ENCODE data around the gene RAP1GAP2. TPM values are rescaled to one million over a fixed set of nuclear protein-coding genes. Genes with fewer than 3 reads are reported as not detected.

The RAP1GAP2 gene
- total and polyA plus RNA-seq, 2 of the 8 experiments (the other 6 are each of a cell fraction or from before 2014, with no cell fraction given) = 24.0 to 63.8 TPM

DNA sequence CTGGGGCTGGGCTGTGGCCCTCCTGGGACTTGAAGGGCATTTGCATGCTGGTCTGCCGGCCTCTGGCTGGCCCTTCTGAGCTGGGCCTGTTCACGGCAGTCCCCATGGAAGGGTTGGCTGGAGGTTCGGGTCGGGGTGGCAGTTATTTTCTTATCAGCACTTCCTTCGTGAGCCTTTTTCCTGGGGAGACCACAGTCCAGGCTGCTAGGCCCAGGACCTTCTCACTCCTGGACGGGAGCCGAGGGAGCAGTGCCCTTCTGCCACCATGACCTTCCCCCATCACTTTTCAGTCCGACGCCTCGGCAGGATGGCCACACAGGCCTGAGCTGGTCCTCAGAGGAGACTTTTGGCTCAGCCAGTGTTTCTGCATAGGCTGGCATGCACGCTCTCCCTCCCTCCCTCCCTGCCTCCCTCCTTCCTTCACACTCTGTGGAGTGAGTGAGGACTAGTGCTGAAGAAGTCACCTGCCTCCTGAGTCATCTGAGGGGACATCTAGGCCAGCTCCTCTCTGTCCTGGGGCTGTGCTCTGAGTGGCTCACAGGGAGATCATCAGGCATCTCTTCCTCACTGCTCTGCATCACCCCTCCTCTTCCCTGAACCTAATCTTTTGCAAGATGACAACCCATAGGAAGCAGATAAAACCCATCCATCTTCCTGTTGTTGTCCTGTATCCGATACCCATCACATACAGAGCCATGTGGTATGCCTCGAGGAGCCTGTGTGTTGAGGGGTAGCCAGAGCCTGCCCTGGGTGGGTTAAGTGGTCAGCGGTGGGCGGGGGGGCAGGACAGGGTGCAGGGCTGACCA is 109.7 kb downstream of the RAP1GAP2 start (continued):
- TF ChIP-seq POU5F1 (IDR thresholded peaks at IDR 0.05; ENCODE audit: low read depth, low read length) = no peak
- no peak for TF ChIP-seq SP1 (IDR thresholded peaks at IDR 0.05; ENCODE audit: low read depth, low read length)
- no peak for TF ChIP-seq SIN3A (conservative IDR thresholded peaks at IDR 0.05 in 1 of 2, IDR thresholded peaks at IDR 0.05 in 1 of 2; ENCODE audit: low read depth in 1 of 2, low read length in 2 of 2)
- no peak for TF ChIP-seq SUZ12 (IDR thresholded peaks at IDR 0.05; ENCODE audit: low read length)
- no peak for TF ChIP-seq RXRA (IDR thresholded peaks at IDR 0.05; ENCODE audit: insufficient read depth, low read depth, low read length)
- TF ChIP-seq SP4 (IDR thresholded peaks at IDR 0.05; ENCODE audit: low read length) = no peak
- TF ChIP-seq JUN (IDR thresholded peaks at IDR 0.05; ENCODE audit: low read depth, low read length) = no peak
- no peak for TF ChIP-seq SP2 (IDR thresholded peaks at IDR 0.05; ENCODE audit: low read length)
- no peak for TF ChIP-seq RAD21 (IDR thresholded peaks at IDR 0.05 in 1 of 2, conservative IDR thresholded peaks at IDR 0.05 in 1 of 2; ENCODE audit: low read depth in 2 of 2, low read length in 2 of 2)
